ENCODE data around the gene POU2AF1. TPM values are rescaled to one million over a fixed set of nuclear protein-coding genes. Genes with fewer than 3 reads are reported as not detected.
A peak's percentile ranks its signal among the peaks of the same experiment; 100 is the strongest.

POU2AF1 gene
- total and polyA plus RNA-seq, 2 of the 13 experiments (the other 11 are each of a cell fraction or from before 2014, with no cell fraction given): 1.9 to 3.6 TPM

DNA sequence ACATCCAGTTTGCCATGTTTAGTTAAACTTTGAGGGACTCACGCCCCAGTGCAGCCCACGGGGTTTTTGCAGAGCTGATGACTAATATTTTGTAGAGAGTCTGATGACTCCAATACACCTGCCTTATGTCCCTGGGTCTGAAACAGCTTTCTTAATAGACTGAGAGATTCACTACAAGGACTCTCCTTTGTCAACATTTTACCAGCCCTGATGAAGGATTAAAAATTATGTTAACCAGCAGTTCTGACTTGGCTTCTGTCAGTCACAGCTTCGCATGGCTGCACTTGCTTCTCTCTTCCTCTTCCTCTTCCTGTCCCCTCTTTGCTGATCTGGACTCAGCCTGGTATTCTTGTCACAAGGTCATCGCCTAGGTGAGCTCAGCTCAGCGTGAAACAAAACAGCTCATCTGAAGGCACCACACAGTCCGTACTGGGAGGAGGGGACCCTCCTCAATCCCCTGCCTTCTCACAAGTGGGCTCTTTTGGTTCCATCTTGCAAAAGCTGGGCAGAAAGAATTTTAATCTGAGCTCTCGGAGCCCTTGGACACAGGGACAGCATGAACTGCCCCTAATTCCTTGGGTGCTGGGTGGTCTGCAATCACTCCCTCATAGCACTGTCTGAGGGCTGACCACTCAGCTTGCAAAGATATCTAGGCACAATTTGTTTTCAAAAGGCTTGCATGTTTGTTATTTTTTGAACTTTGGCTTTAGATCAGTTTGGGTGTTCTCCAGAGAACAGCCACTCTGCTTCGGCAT is 38.1 kb upstream of the POU2AF1 start (continued):
- TF ChIP-seq, protein P1, sequence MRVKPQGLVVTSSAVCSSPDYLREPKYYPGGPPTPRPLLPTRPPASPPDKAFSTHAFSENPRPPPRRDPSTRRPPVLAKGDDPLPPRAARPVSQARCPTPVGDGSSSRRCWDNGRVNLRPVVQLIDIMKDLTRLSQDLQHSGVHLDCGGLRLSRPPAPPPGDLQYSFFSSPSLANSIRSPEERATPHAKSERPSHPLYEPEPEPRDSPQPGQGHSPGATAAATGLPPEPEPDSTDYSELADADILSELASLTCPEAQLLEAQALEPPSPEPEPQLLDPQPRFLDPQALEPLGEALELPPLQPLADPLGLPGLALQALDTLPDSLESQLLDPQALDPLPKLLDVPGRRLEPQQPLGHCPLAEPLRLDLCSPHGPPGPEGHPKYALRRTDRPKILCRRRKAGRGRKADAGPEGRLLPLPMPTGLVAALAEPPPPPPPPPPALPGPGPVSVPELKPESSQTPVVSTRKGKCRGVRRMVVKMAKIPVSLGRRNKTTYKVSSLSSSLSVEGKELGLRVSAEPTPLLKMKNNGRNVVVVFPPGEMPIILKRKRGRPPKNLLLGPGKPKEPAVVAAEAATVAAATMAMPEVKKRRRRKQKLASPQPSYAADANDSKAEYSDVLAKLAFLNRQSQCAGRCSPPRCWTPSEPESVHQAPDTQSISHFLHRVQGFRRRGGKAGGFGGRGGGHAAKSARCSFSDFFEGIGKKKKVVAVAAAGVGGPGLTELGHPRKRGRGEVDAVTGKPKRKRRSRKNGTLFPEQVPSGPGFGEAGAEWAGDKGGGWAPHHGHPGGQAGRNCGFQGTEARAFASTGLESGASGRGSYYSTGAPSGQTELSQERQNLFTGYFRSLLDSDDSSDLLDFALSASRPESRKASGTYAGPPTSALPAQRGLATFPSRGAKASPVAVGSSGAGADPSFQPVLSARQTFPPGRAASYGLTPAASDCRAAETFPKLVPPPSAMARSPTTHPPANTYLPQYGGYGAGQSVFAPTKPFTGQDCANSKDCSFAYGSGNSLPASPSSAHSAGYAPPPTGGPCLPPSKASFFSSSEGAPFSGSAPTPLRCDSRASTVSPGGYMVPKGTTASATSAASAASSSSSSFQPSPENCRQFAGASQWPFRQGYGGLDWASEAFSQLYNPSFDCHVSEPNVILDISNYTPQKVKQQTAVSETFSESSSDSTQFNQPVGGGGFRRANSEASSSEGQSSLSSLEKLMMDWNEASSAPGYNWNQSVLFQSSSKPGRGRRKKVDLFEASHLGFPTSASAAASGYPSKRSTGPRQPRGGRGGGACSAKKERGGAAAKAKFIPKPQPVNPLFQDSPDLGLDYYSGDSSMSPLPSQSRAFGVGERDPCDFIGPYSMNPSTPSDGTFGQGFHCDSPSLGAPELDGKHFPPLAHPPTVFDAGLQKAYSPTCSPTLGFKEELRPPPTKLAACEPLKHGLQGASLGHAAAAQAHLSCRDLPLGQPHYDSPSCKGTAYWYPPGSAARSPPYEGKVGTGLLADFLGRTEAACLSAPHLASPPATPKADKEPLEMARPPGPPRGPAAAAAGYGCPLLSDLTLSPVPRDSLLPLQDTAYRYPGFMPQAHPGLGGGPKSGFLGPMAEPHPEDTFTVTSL (CRISPR knock-in tag; IDR thresholded peaks at IDR 0.05; ENCODE audit: borderline replicate concordance): peak; percentile 67; the same call in 1 of the 2 replicates
- TF ChIP-seq ZNF790 (CRISPR knock-in tag; IDR thresholded peaks at IDR 0.05; ENCODE audit: borderline replicate concordance): no peak
- no peak for TF ChIP-seq CCAR2 (optimal IDR thresholded peaks at IDR 0.05; ENCODE audit: low read depth, low read length)
- TF ChIP-seq, protein P2, sequence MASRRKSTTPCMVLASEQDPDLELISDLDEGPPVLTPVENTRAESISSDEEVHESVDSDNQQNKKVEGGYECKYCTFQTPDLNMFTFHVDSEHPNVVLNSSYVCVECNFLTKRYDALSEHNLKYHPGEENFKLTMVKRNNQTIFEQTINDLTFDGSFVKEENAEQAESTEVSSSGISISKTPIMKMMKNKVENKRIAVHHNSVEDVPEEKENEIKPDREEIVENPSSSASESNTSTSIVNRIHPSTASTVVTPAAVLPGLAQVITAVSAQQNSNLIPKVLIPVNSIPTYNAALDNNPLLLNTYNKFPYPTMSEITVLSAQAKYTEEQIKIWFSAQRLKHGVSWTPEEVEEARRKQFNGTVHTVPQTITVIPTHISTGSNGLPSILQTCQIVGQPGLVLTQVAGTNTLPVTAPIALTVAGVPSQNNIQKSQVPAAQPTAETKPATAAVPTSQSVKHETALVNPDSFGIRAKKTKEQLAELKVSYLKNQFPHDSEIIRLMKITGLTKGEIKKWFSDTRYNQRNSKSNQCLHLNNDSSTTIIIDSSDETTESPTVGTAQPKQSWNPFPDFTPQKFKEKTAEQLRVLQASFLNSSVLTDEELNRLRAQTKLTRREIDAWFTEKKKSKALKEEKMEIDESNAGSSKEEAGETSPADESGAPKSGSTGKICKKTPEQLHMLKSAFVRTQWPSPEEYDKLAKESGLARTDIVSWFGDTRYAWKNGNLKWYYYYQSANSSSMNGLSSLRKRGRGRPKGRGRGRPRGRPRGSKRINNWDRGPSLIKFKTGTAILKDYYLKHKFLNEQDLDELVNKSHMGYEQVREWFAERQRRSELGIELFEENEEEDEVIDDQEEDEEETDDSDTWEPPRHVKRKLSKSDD (CRISPR knock-in tag; IDR thresholded peaks at IDR 0.05; ENCODE audit: low read depth): no peak
- TF ChIP-seq, protein P3, sequence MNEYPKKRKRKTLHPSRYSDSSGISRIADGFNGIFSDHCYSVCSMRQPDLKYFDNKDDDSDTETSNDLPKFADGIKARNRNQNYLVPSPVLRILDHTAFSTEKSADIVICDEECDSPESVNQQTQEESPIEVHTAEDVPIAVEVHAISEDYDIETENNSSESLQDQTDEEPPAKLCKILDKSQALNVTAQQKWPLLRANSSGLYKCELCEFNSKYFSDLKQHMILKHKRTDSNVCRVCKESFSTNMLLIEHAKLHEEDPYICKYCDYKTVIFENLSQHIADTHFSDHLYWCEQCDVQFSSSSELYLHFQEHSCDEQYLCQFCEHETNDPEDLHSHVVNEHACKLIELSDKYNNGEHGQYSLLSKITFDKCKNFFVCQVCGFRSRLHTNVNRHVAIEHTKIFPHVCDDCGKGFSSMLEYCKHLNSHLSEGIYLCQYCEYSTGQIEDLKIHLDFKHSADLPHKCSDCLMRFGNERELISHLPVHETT (CRISPR knock-in tag; conservative IDR thresholded peaks at IDR 0.05): no peak
- no peak for TF ChIP-seq ZNF34 (CRISPR knock-in tag; IDR thresholded peaks at IDR 0.05; ENCODE audit: borderline replicate concordance)
- TF ChIP-seq, protein P4, sequence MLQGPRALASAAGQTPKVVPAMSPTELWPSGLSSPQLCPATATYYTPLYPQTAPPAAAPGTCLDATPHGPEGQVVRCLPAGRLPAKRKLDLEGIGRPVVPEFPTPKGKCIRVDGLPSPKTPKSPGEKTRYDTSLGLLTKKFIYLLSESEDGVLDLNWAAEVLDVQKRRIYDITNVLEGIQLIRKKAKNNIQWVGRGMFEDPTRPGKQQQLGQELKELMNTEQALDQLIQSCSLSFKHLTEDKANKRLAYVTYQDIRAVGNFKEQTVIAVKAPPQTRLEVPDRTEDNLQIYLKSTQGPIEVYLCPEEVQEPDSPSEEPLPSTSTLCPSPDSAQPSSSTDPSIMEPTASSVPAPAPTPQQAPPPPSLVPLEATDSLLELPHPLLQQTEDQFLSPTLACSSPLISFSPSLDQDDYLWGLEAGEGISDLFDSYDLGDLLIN (CRISPR knock-in tag; IDR thresholded peaks at IDR 0.05; ENCODE audit: borderline replicate concordance): no peak
- no peak for TF ChIP-seq MIER3 (CRISPR knock-in tag; IDR thresholded peaks at IDR 0.05; ENCODE audit: borderline replicate concordance)
- TF ChIP-seq, protein P5, sequence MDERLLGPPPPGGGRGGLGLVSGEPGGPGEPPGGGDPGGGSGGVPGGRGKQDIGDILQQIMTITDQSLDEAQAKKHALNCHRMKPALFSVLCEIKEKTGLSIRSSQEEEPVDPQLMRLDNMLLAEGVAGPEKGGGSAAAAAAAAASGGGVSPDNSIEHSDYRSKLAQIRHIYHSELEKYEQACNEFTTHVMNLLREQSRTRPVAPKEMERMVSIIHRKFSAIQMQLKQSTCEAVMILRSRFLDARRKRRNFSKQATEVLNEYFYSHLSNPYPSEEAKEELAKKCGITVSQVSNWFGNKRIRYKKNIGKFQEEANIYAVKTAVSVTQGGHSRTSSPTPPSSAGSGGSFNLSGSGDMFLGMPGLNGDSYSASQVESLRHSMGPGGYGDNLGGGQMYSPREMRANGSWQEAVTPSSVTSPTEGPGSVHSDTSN (CRISPR knock-in tag; IDR thresholded peaks at IDR 0.05): no peak
